NOMO-1 treated with DMSO at 0.1 percent for 48 hours (cell line): ENCODE measurements around the gene RSAD2.
"Not testable (repeated sequence)": the region's sequence is repeated elsewhere in the genome, so short reads cannot be mapped to it uniquely, and the experiment has no call there.

Experiments
- DNase-seq: peaks from one replicate; lab custom pipeline; 2025; ENCODE audit not compliant: unreplicated experiment; lab: John Stamatoyannopoulos, UW

Gene RSAD2, protein sequence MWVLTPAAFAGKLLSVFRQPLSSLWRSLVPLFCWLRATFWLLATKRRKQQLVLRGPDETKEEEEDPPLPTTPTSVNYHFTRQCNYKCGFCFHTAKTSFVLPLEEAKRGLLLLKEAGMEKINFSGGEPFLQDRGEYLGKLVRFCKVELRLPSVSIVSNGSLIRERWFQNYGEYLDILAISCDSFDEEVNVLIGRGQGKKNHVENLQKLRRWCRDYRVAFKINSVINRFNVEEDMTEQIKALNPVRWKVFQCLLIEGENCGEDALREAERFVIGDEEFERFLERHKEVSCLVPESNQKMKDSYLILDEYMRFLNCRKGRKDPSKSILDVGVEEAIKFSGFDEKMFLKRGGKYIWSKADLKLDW

DNA sequence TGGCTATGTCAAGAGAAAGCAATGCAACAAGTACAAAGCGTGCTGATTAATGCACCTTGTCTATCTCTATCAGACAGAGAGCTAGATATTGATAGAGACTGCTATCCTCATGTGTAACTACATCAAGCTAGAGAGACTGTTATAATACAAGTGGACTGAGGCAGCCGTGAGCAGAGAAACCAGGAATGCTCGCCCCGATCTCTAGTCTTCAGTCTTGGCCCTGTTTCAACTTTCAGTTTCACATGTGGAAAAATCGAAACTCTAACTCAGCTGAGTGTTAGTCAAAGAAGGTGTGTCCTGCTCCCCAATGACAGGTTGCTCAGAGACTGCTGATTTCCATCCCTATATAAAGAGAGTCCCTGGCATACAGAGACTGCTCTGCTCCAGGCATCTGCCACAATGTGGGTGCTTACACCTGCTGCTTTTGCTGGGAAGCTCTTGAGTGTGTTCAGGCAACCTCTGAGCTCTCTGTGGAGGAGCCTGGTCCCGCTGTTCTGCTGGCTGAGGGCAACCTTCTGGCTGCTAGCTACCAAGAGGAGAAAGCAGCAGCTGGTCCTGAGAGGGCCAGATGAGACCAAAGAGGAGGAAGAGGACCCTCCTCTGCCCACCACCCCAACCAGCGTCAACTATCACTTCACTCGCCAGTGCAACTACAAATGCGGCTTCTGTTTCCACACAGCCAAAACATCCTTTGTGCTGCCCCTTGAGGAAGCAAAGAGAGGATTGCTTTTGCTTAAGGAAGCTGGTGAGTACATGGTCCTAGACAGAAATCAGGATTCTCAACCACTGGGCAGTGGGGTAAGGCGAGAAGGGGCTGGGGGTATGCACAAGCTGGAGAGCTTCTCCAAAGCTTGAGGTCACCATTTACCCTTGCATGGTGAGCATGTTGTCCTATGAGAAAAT is at the start of gene RSAD2:
Gene RSAD2 (plus strand): TSS at position 376 of the 903 bp plus-strand sequence. CDS start 24 bp downstream, at position 400.
- DNase-seq, result peak; percentile 46

DNA sequence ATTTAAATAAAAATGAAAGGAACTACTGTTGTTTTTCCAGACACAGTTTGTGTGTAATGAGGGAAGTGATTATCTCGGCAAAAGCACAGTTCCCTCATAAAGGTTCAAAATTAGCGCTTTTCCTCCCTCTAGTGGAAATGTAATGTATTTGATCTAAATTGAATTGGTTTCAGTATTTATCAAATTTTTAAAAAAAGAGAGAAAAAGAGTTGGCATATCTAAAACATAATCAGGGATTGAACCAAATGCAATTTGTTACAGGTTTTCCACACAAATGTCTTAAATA is 49.3 kb upstream of the RSAD2 start:
- DNase-seq, result peak; percentile 52

DNA sequence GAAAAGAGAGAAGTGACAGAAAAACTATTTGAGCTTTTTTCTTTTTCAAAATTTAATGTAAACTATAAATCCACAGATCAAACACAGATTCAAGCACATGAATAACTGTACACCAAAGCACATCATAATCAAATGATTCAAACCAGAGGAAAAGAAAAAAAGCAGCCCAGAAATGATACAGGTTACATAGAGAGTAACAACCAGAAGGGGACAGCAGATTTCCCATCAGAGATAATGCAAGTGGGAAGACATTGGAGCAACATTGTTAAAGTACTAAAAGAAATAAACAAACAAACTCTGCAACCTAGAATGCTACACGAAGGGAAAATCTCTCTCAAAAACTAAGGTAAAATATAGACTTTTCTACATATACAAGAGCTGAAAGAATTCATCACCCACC is 46.3 kb upstream of the RSAD2 start:
- DNase-seq, result no peak

DNA sequence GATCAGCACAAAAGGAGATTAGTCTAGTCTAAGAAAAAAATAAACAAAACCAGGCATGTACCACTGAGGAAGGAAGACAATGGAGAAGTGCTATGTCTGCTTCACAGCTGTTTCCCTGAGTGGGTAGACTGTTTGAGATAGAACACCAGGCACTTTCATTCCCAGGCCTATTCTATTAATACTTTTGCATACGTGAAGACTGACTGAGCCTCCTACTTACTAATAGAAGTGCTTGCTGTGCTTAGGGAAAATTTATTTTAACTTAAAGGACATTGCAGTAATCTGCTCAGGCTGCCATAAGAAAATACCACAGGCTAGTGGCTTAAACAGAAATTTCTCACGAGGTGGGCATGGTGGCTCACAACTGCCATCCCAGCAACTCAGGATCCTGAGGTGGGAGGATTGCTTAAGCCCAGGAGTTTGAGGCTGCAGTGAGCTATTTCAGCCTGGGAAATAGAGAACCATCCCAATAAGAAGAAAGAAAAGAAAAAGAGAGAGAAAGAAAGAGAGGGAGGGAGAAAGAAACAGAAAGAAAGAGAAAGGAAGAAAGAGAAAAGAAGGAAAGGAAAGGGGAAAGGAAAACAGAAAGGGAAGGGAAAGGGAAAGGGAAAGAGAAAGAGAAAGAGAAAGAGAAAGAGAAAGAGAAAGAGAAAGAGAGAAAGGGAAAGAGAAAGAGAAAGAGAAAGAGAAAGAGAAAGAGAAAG is 44.8 kb upstream of the RSAD2 start:
- no peak for DNase-seq

DNA sequence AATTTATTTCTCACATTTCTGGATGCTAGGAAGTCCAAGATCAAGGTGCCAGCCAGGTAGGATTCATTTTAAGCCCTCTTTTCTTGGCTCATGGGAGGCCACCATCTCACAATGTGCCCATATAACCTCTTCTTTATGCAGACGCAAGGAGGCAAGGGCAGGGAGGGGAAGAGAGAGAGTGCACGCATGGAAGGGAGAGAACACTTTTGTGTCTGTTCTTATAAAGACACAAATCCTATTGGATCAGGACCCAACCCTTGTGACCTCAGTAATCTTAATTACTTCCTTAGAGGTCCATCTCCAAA is 44.3 kb upstream of the RSAD2 start:
- DNase-seq, result no peak

DNA sequence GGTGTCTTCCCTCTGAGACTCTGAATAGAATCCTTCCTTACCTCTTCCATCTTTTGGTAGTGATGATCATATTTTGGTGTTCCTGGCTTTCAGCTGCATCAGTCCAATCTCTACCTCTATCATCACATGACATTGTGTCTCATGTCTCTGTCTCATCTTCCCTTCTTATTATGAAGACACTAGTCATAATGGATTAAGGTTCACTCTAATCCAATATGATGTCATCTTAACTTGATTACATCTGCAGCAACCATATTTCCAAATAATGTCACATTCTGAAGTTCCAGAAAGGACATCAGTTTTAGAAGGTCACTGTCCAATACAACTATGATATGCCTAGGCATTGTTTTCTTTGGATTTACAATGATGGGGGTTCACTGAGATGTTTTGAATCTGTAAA is 43.4 kb upstream of the RSAD2 start:
- DNase-seq, result no peak

DNA sequence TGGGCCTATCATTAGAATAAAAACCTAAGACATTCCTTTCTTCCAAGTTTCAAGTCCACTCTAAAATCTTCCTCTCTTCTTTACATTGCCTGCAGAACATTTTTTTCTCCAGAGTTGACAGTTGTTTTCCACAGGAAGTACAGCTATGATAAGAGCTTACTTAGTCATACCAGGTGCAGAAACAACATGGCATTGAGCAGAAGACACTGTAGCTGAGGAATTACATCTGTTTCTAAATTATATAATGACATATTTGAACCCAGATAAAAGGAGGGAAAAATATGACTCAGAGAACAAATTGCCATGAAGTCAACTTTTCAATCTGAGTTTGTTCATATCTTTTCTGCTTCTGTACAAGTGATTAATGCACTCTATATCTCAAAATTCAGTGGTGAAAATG is 42.1 kb upstream of the RSAD2 start:
- no peak for DNase-seq

DNA sequence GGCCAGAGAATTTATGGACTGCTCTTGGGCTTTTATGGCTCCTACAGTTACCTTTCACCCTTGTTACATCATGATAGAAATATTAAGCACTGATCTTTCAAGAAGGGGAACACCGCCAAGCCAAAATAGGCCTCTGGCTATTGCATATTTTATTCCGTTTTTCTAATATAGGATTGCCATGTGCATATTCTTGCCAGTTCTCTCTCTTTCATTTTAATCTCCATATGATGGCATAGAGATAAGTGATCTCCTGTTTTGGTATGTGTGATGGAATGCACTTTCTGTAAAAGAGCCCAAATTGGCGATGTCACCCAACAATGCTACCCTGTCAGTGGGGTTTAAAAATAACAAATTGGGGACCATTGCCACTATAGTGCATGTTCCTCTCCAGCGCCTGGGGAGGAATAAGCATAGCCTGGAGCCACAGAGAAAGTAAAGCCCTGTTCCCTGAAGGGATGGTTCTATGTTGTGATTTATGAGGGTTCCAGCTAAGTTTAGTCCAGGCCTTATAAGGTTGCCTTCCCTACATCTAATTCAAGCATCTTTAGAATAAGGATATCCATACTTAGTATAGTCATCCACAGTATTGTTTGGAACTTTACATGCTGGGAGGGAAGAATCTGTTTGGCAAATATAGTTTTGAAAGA is 38.8 kb upstream of the RSAD2 start:
- DNase-seq, result no peak

DNA sequence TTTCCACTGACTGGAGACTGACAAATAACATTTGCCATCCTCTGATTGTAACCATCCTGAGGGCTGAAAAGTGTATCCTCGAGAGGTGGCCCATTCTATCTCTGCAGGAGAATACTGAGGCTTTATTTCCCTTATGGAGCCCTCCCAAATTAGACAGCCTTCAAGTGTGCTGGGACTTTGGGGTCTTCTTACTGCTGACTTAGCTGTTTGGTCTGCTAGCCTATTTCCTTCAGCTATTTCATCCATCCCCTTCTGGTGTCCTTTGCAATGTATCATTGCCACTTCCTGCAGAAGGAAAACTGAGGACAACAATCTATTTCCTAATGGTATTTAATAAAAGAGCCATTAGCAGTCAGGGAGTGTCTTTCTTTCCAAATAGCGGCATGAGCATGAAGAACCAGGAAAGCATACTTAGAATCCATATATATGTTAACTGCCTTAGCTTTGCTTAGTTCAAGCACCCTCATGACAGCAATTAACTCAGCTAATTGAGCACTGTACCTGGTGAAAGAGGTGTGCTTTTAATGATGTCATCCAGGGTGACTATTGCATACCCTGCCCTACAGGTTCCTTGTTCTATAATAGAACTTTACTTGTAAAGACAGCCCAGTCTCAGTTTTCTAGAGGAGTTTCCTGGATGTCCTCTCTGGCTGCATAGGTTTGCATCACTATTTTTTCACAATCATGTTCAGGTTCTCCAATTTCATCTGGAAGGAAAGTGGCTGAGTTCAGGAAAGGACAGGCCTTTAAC is 35.9 kb upstream of the RSAD2 start:
- no peak for DNase-seq

DNA sequence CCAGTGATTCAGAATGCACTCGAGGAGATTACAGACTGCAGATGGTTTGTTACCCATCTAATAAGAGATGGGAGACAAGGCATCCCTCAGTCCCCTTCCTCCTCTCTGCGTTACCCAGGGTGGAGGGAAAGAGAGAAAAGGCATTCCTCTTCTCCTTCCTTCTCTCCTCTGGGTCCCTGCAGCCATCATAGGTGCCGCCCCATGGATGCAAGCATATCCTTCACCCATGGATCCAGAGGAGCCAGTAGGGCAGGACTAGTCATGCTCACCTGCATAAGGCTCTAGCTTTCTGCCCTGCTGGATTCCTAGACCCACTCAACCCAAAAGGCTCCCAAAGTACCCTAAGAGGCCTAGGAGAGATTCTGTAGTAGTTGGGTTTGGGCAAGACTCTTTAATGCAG is 32.3 kb upstream of the RSAD2 start:
- no peak for DNase-seq

DNA sequence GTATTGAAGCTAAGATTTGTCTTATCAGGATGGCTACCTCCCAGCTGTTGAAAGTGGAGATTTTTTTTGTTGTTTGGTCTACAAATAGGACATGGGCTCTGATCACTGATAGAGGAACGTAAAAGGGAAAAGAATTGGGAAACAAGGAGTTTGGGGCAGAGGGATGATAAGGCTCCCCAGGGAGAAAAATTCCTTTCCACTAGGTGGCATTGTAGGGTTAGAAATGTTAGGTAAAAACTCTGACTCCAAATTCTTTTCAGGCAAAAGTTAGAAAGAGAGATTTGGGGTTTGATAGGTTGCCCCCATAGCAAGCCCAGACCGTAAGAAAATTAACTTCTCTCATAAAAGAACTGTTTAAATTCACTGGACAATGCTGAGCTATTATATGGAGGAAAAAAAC is 31.7 kb upstream of the RSAD2 start:
- DNase-seq, result no peak

DNA sequence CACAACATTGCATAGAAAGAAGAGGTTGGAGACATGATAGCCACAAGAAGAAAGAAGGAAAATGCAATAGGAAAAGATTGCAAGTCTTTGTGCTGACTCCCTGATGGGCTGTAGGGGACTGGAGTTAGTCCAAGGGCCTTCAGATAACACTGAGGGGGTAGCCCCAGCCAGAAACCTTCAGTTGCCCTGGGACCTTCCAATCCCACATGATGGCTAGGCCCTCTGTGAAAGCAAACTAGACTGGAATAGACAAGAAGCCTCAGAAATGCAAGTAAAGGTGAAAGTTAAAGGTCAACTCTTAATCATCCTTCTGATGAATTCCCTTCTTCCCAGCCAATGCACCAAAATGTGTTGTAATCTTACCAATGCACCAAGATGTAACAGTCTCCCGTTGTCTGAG is 31.0 kb upstream of the RSAD2 start:
- DNase-seq, result no peak

DNA sequence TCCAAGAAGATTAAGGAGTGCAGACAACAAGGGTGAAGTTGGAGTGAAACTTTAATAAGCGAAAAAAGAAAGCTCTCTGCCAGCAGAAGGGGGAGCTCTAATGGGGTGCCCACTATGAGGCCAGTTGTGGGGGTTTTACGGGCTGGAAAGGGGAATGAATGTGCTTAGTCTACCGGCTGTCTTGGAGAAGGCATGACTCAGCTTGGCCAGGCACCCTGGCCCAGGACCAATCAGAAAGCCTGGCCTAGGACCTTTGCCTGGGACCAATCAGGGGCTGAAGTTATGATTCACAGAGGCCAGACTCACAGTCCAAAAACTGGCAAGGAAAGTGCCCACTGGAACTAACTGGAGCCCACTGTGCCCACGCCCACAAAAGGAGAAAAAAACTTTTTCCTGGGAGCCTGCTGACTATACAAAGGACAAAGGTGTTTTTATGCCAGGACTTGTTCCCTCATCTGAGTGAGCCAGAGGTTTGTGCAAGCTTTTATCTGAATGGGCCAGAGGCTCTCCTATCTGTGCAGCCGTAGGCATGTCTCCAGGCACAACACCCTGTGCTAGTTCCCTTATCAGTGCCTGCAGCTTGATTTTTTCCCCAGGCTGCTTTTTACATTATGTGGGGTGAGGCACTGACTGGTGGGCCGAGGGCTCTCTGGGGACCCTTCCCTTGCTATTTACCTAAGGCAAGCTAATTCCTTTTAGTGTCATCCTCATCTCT is 30.5 kb upstream of the RSAD2 start:
- DNase-seq, result no peak

DNA sequence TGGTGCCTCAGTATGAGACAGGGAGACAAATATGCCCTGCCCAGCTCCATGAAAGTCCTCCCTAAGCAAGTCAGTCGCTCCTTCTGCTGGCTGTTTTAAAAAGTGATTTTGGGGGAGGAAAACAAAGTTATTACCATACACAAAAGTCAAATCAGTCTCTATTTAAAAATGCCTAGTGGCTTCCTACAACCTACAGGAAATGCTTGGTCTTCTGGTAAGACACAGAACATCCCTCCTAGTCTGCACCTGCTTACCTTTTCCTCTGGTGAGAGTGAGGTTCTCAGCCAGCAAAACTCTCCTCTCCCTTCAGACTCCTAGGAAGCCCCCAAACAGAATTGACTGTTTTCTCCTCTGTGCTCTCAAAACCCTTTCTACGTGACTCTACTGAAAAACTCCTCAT is 25.4 kb upstream of the RSAD2 start:
- no peak for DNase-seq

DNA sequence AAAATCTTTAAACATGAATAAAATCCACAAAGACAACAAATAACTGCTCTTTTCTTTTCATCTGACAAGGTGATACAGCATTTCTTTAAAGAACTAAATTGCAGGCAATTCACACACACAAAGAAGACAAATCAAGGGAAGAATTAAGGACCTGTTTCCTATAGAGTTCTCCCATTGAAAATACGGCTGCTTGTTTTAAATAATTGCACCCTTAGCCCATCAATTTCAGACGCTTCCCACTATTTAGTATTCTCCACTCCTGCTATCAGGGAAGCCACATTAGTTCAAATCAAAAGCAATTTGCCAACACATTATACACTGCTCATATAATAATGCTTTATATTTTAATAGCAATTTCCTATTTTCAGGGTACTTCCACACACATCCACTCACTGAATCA is 23.2 kb upstream of the RSAD2 start:
- no peak for DNase-seq

DNA sequence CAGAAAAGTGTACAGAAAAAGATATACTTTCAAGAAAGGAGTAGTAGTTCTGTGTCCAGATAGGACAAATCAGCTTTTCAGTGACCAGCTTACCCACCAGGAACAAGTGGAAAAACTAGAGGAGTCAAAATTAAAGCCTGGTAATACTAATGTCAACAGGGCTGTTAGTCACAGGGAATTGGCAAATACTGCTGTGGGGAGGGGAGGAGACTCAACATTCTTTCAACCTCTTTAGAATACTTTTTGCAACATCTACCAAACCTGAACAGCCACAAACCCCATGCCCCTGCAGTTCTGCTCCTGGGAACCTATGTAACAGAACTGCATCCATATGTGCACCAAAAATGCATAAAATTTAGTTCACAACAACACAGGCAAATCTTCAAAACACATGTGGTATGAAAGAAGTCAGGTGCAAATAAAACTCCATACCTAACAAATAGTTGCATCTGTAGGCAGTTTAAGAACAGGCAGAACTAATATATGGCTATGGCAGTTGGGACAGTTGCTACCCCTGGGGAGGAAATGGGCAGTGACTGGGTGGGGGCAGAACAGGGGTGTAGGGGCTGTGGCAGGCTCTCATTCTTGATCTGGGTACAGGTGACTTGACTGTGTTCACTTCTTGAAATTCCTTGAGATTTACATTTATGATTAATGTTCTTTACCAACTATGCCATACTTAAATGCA is 21.6 kb upstream of the RSAD2 start:
- no peak for DNase-seq

DNA sequence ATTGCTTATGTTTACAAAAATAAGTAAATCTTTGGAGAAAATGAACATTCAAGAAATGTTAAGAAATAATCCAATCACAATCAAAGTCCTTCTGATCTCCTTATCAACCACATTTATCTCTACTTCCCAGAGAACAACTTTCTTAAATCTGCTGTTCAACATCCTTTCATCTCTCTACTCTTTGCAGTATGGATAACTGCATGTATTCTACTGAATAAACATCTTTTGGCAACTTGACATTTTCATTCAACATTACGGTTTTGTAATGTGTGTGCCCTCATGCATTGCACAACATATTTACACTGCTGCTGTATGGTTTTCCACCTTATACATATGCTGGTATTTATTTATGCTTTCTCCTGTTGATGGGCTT is 21.0 kb upstream of the RSAD2 start:
- DNase-seq, result no peak

DNA sequence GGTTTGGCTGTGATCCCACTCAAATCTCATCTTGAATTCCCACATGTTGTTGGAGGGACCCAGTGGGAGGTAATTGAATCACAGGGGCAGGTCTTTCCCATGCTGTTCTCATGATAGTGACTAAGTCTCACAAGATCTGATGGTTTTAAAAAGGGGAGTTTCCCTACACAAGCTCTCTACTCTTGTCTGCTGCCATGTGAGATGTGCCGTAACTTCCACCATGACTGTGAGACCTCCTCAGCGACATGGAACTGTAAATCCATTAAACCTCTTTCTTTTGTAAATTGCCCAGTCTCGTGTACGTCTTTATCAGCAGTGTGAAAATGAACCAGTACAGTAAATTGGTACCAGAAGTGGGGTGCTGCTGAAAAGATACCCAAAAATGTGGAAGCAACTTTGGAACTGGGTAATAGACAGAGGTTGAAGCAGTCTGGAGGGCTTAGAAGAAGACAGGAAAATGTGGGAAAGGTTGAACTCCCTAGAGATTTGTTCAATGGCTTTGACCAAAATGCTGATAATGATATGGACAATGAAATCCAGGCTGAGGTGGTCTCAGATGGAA is 19.0 kb upstream of the RSAD2 start:
- not testable (repeated sequence) for DNase-seq

DNA sequence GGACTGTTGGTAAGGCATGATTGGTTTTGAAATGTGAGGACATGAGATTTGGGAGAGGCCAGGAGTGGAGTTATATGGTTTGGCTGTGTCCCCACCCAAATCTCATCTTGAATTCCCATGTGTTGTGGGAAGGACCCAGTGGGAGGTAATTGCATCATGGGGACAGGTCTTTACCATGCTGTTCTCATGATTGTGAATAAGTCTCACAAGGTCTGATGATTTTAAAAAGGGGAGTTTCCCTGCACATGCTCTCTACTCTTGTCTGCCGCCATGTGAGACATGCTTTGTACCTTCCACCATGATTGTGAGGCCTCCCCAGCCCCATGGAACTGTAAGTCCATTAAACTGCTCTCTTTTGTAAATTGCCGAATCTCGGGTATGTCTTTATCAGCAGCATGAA is 17.3 kb upstream of the RSAD2 start:
- no peak for DNase-seq
